ENCODE results near the gene DYNC1H1.

Gene DYNC1H1

DNA sequence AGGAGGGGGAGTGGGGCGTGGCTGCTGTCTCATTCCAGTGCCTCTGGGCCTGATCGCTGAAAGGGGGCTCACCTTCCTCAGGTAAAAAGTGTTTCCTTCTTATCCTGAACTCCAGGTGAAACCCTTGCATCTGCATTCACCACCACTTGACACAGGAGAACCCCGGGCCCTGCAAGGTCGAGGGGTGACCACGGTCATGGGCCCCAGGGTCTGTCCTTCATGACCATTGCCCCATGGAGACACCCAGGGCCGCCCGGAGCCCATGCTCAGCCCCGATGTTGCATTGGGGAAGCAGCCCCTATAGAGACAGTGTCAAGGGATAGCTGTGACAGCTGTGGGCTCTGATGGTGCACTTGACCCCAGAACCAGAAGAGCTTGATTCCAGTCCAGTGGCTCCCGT, 34.4 kb upstream of the DYNC1H1 start:
- no peak overlapping the region for H3K4me3 Mint-ChIP-seq
- no peak overlapping the region for H3K27ac Mint-ChIP-seq
- H3K27me3 Mint-ChIP-seq: peaks cover 3% of the 10 kb centered on the region
- H3K36me3 Mint-ChIP-seq (ENCODE audit: low read depth): peaks cover 25% of the 10 kb centered on the region
- H3K9me3 Mint-ChIP-seq: no peaks in the 10 kb centered on the region
- peaks cover 43% of the 10 kb centered on the region for H3K4me1 Mint-ChIP-seq (ENCODE audit: low read depth)
- intact Hi-C loops (cut with micrococcal nuclease): no loop called here

DNA sequence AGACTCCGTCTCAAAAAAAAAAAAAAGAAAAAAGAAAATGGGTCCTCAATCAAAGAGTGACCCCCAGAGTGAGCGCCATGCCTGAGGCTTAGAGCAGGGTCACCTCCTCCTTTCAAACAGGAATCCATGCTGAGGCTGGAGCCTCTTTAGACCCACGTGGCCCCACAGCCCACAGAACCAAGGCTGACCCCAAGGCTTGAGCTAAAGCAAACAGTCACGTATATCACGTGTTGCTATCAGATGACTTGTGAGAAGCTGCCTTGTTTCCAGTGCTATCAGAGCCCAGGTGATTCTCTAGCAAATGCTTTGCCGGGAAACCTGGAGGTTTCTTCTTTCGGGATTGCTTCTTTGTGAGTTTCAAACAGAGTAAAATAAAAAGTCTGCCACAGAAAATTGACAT, 31.7 kb upstream of the DYNC1H1 start:
- Mint-ChIP-seq H3K27ac (peak overlapping the region; percentile 86), H3K27me3 (peaks cover 14% of the 10 kb centered on the region), H3K4me1 (ENCODE audit: low read depth) (peaks cover 37% of the 10 kb centered on the region), H3K9me3 (no peaks in the 10 kb centered on the region), H3K4me3 (no peak overlapping the region), H3K36me3 (ENCODE audit: low read depth) (peaks cover 9% of the 10 kb centered on the region)
- intact Hi-C loops (cut with micrococcal nuclease): no loop called here

DNA sequence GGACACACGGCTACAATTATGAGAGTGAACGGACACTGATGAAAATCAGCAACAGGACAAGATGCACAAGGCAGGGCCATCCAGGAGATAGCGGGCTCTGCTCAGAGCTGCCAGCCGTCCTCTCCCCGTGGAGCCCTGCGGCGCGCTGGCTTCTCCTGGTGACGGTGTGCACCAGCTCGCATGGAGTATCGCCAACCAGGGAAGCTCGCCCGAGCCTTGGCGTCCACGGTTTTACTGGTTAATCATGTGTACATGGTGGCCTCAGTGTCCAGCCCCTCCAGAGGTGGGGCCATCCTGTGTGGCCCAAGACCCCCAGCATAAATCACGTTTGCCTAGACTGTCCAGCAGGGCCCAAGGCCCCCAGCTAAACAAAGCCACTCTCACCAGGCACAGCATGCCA, 31.2 kb upstream of the DYNC1H1 start:
- Mint-ChIP-seq H3K27ac (peak overlapping the region; percentile 86), H3K4me3 (no peak overlapping the region)

DNA sequence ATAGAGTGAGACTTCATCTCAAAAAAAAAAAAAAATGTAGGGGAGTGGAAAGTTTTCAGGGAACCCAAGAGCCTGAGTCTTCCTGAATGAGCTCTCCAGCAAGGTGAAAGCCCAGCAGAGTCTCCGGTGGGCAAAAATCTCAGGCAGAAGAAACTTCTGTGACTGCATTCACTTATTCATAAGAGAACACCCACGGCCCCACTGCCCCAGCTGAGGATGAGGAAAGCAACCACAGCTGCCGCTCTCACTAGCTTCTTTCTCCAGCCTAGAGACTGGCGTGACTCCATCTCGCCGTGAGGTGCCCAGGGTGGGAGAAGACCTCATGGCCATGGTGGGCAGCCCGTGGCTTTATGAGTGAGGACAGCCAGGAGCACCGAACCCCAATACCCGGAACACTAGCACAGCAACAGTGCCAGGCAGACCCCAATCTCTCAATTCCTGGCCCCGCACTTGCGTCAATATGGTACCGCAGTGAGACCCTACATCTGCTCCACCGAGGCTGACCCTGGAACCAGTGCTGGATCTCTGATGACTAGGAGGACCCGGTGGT, 29.7 kb upstream of the DYNC1H1 start:
- intact Hi-C loops (cut with micrococcal nuclease): no loop called here
- no peak overlapping the region for H3K4me3 Mint-ChIP-seq
- H3K9me3 Mint-ChIP-seq: no peaks in the 10 kb centered on the region
- H3K27me3 Mint-ChIP-seq: peaks cover 28% of the 10 kb centered on the region
- H3K4me1 Mint-ChIP-seq (ENCODE audit: low read depth): peaks cover 38% of the 10 kb centered on the region
- H3K36me3 Mint-ChIP-seq (ENCODE audit: low read depth): no peaks in the 10 kb centered on the region
- peak overlapping the region; percentile 86 for H3K27ac Mint-ChIP-seq

More for the DNA sequence above, 31.2 kb upstream of the DYNC1H1 start:
- Mint-ChIP-seq H3K4me1 (ENCODE audit: low read depth) (peaks cover 33% of the 10 kb centered on the region), H3K36me3 (ENCODE audit: low read depth) (peaks cover 7% of the 10 kb centered on the region), H3K9me3 (no peaks in the 10 kb centered on the region), H3K27me3 (peaks cover 19% of the 10 kb centered on the region)
- intact Hi-C loops (cut with micrococcal nuclease): no loop called here

DNA sequence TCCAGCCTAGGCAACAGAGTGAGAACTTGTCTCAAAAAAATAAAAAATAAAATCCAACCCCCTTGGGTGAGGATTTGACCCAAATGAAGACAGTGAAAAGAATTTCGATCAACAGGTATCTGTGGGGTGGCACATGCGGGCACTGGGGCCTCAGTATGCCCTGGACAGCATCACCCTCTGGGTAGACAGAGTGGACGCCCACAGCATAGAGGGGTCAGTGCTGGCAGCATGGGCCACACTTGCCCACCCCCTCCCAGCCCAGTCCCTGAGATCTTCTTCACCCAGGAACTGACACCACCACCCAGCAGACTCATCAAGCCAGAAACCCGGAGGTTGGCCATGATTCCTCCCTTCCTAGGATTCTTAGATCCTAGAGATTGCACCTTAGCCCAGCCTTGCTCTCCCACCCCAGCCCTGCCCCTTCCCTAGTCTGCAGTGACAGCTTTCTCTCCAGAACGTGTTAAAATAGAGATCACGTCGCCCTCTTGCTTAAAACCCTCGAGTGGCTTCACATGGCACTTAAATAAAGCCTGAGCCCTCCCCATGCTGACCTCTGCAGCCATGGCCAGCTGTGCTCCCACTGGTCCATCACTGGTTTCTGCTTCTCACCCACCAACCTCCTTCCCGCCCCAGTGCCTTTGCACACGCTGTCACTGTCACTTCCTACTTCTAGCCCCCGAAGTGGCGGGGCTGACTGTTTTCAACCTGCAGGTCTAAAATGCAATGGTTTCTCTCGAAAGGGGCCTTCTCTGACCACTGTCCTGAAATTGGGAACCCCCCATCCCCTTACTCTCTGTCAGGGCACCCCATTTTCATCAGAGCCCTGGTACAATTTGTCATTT, 26.2 kb upstream of the DYNC1H1 start:
- no peaks in the 10 kb centered on the region for H3K36me3 Mint-ChIP-seq (ENCODE audit: low read depth)
- H3K4me1 Mint-ChIP-seq (ENCODE audit: low read depth): peaks cover 32% of the 10 kb centered on the region
- peaks cover 51% of the 10 kb centered on the region for H3K27me3 Mint-ChIP-seq
- intact Hi-C loops (cut with micrococcal nuclease): no loop called here
- H3K4me3 Mint-ChIP-seq: no peak overlapping the region
- no peaks in the 10 kb centered on the region for H3K9me3 Mint-ChIP-seq
- no peak overlapping the region for H3K27ac Mint-ChIP-seq

DNA sequence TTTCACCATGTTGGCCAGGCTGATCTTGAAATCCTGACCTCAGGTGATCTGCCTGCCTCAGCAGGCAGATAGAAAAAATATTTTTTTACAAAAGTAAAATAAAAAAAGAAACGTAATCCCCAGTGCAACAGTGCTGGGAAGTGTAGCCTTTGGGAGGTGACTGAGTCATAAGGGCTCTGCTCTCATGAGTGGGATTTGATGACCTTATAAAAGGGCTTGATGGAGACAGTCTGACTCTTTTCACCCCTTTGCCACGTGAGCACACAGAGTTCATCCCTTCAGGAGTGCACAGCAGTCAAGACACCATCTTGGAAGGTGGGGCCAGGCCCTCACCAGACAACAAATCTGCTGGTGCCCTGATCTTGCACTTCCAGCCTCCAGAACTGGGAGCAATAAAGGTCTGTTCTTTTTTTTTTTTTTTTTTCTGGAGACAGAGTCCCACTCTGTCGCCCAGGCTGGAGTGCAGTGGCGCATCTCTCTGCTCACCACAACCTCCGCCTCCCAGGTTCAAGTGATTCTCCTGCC, 24.7 kb upstream of the DYNC1H1 start:
- Mint-ChIP-seq H3K36me3 (ENCODE audit: low read depth) (no peaks in the 10 kb centered on the region), H3K27ac (no peak overlapping the region), H3K4me1 (ENCODE audit: low read depth) (peaks cover 18% of the 10 kb centered on the region), H3K9me3 (no peaks in the 10 kb centered on the region), H3K4me3 (no peak overlapping the region), H3K27me3 (peaks cover 66% of the 10 kb centered on the region)
- intact Hi-C loops (cut with micrococcal nuclease): no loop called here

DNA sequence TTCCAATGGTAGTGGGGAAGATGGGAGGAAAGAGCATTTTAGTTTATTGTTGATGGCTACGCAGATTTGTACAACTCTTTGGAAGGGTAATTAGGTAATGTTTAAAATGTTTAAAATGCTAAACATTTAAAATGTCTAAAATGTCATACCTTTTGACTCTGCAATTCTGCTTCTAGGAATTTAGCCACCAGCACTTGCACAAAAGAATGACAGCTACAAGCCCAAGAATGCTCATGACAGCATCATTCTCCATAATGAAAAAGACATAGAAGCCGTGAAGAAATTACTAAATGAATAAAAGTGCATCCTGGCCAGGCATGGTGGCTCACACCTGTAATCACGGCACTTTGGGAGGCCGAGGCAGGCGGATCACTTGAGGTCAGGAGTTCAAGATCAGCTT, 19.9 kb upstream of the DYNC1H1 start:
- Mint-ChIP-seq H3K4me3 (no peak overlapping the region), H3K4me1 (ENCODE audit: low read depth) (peaks cover 12% of the 10 kb centered on the region), H3K9me3 (no peaks in the 10 kb centered on the region), H3K27me3 (peaks cover 62% of the 10 kb centered on the region), H3K27ac (no peak overlapping the region), H3K36me3 (ENCODE audit: low read depth) (peaks cover 21% of the 10 kb centered on the region)
- intact Hi-C loops (cut with micrococcal nuclease): no loop called here

DNA sequence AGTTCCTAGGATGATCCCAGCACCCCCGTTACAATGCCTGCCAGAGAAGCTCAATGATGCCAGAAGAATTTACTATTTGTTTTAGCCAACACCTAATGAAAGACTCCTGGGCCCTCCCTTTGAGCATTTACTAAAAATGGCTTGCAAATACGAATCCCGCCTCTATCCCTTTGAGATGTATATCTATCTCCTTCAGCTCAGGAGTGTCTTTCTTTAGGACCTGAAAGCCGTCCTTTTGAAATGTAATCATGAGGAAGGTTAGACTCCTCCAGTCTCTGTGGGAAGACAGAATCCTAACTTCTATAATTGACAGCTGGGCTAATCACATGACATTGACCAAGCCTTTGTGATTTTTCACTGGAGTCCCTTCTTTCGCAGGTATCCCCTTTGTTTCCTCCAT, 19.2 kb upstream of the DYNC1H1 start:
- Mint-ChIP-seq H3K36me3 (ENCODE audit: low read depth) (peaks cover 25% of the 10 kb centered on the region), H3K4me1 (ENCODE audit: low read depth) (peaks cover 18% of the 10 kb centered on the region), H3K4me3 (no peak overlapping the region), H3K9me3 (no peaks in the 10 kb centered on the region), H3K27ac (no peak overlapping the region), H3K27me3 (peaks cover 57% of the 10 kb centered on the region)
- intact Hi-C loops (cut with micrococcal nuclease): loop anchor here (5.0 kb wide), 1 partner anchor 142 kb away; the partner anchor contains the start of gene HSP90AA1

DNA sequence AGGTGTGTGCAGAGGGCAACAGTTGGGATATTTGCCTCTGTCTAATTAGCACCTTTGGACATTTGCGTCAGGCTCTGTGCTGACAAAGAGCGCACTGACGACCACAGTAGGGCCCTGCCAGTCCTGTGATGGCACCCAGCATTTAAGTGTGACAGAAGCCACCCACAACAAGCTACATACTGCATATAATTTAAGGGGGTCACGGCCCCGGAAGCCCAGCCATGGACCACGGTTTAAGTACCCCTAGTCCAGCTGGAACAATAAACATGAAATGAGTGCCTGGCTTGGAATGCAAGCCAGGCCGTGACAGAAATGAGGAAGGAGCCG, 16.8 kb upstream of the DYNC1H1 start:
- peak overlapping the region; percentile 100 for H3K27ac Mint-ChIP-seq
- no peaks in the 10 kb centered on the region for H3K9me3 Mint-ChIP-seq
- H3K4me1 Mint-ChIP-seq (ENCODE audit: low read depth): peaks cover 26% of the 10 kb centered on the region
- intact Hi-C loops (cut with micrococcal nuclease): loop anchor here (5.0 kb wide), 1 partner anchor 140 kb away; the partner anchor contains the start of gene HSP90AA1
- H3K36me3 Mint-ChIP-seq (ENCODE audit: low read depth): peaks cover 31% of the 10 kb centered on the region
- H3K27me3 Mint-ChIP-seq: peaks cover 44% of the 10 kb centered on the region
- peak overlapping the region; percentile 94 for H3K4me3 Mint-ChIP-seq

DNA sequence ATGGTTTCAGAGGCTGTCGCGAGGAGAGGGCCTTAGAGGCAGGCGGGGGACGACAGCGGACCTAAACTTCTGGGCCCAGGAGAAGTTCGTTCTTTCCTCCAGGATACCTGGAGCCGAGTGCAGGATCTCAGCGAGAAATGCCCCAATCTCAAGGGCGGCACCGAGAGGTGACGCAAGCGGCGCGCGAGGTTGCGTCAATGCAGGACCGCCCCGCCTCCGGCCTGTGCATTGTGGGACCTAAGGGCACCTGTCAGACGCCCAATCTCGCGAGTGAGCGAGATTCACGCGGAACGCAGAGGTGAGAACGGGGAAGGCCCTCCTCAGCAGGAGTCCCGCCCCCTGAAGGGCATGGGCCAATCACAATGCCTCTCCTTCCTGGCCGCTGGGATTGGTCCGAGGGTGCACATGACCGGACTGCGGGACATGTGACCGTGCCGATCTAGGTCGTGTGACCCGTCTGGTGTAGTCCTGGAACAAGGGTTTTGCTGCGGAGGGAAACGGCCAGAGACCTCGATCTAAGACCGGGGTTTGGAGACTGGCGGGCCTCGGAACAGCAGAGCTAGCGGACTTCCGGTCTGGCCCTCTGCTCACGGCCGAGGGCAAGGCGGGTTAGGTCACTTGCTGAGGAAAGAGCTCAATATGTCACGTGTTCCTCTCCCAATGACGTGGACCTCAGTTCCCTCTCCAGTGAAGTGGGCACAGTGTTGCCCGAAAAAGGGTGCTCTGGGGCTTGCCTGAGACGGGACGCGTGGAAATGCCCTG, 16.3 kb upstream of the DYNC1H1 start:
- H3K36me3 Mint-ChIP-seq (ENCODE audit: low read depth): peaks cover 31% of the 10 kb centered on the region
- peaks cover 39% of the 10 kb centered on the region for H3K27me3 Mint-ChIP-seq
- intact Hi-C loops (cut with micrococcal nuclease): loop anchor here (2.0 to 5.0 kb wide), 2 partner anchors 17 to 139 kb away; partner anchors contain the start of genes DYNC1H1 and HSP90AA1
- H3K4me3 Mint-ChIP-seq: peak overlapping the region; percentile 94
- peak overlapping the region; percentile 100 for H3K27ac Mint-ChIP-seq
- no peaks in the 10 kb centered on the region for H3K9me3 Mint-ChIP-seq
- H3K4me1 Mint-ChIP-seq (ENCODE audit: low read depth): peaks cover 26% of the 10 kb centered on the region

DNA sequence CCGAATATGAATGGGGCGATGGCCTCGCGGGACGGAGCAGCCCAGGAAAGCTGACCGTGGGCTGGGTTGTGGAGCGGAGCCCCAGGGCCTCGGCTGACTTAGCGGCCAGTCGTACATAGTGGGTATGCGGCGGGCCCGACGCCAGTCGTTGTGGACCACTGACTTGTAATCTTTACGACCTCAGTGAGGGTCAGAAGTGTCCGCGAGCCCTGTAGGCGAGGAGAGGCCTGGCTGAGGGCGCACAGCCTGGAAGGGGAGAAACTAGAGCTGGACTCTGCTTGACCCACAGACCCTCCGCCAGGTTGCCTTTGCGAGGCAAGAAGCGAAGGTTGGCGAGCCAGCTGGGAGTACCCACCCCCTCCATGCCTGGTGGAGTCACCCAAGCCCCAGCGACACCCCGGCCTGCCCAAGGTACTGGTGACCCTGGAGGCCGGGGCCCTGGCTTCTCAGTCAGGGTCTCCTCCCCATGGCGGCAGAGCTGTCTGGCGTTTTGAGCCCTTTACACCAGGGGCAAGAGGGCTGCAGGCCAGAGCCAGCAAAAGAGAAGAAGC, 15.6 kb upstream of the DYNC1H1 start:
- Mint-ChIP-seq H3K9me3 (no peaks in the 10 kb centered on the region), H3K27me3 (peaks cover 33% of the 10 kb centered on the region), H3K27ac (peak overlapping the region; percentile 100), H3K4me3 (peak overlapping the region; percentile 94), H3K4me1 (ENCODE audit: low read depth) (peaks cover 26% of the 10 kb centered on the region), H3K36me3 (ENCODE audit: low read depth) (peaks cover 31% of the 10 kb centered on the region)
- intact Hi-C loops (cut with micrococcal nuclease): loop anchor here (2.0 to 5.0 kb wide), 2 partner anchors 16 to 139 kb away; partner anchors contain the start of genes DYNC1H1 and HSP90AA1

DNA sequence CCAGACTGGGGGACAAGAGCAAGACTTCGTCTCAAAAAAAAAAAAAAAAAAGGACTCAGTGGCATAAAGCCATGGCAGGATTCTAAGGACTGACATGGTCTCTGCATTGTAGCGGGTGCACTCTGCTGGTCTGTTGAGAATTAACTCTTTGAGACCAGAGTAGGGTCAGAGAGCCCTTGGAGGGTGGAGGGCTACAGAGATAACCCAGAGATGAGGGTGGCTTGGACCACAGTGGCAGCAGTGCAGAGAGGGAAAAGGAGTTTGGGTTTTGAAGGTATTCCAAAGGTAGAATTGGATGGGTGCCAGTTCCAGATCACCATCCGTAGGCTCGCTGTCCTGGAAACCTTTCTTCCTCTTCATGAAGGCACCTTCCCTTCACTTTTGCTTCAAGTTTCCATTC, 14.3 kb upstream of the DYNC1H1 start:
- no peak overlapping the region for H3K27ac Mint-ChIP-seq
- H3K4me3 Mint-ChIP-seq: peak overlapping the region; percentile 94

DNA sequence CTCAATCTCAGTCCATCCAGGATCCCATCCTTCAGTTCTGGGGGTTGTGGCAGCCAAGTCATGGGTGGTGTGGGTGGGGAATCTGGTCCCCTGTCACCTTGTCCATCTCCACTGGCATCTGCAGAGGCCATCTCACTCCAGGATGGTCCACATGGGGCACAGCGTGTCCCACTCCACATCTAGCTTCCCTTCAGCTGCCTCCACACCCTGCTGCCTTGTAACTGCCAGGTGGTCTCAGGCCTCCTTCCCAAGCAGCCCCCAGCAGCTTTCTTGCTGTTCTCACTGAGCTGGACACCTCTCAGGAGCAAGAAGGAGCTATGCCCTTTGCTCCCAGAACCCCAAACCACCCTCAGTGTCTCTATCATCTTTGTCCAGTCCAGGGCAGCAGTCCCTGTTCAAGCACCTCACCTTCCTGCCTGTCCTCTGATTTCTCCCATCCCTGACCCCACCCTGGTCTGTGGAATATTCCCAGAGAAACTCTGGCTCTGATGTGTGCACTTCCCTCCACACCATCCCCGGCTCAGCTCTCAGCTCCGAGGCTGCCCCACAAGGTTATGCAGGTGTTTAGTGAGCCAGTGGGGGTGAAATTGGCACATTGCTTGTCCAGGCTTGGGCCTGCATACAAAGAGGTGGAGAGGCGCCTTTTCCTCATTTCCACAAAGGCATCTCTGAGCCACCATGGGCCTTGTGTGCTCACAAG, 13.7 kb upstream of the DYNC1H1 start:
- Mint-ChIP-seq H3K36me3 (ENCODE audit: low read depth) (peaks cover 31% of the 10 kb centered on the region), H3K9me3 (no peaks in the 10 kb centered on the region), H3K27me3 (peaks cover 13% of the 10 kb centered on the region), H3K4me1 (ENCODE audit: low read depth) (peaks cover 26% of the 10 kb centered on the region), H3K4me3 (no peak overlapping the region), H3K27ac (peak overlapping the region; percentile 71)
- intact Hi-C loops (cut with micrococcal nuclease): no loop called here

More for the DNA sequence above, 14.3 kb upstream of the DYNC1H1 start:
- peaks cover 26% of the 10 kb centered on the region for H3K4me1 Mint-ChIP-seq (ENCODE audit: low read depth)
- H3K9me3 Mint-ChIP-seq: no peaks in the 10 kb centered on the region
- H3K27me3 Mint-ChIP-seq: peaks cover 19% of the 10 kb centered on the region
- H3K36me3 Mint-ChIP-seq (ENCODE audit: low read depth): peaks cover 31% of the 10 kb centered on the region
- intact Hi-C loops (cut with micrococcal nuclease): no loop called here

Data from dendritic cell treated with granulocyte-macrophage colony-stimulating factor and Interleukin-4, amounts not matched to agents 40 ng/mL and 50 ng/mL, for 4 days (primary cell).